ENCODE data around the gene CDHR3.

DNA sequence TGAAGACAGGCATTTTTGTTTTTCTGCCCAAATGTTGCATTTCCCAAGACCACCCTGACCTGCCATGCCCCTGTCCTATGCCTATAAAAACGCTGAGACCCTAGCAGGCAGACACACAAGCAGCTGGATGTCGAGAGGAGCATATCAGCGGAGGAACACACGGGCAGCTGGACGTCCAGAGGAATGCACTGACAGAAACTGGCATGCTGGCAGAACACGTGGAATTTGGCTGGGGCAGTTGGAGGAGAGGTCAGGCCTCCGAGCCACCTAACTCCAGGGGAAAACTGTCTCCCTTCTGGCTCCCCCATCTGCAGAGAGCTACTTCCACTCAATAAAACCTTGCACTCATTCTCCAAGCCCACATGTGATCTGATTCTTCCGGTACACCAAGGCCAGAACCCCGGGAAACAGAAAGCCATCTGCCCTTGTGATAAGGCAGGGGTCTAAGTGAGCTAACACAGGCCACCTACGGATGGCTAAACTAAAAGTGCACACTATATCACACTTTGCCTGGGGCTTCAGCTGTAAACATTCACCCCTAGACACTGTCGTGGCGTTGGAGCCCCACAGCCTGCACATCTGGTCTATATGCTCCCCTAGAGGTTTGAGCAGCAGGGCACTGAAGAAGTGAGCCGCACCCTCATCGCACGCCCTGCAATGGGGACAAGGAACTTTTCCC lies 10.0 kb upstream of the CDHR3 start:
- no peak for TF ChIP-seq SP1 (CRISPR knock-in tag; conservative IDR thresholded peaks at IDR 0.05)
- TF ChIP-seq CREM (CRISPR knock-in tag; IDR thresholded peaks at IDR 0.05), result no peak
- TF ChIP-seq, protein P1, sequence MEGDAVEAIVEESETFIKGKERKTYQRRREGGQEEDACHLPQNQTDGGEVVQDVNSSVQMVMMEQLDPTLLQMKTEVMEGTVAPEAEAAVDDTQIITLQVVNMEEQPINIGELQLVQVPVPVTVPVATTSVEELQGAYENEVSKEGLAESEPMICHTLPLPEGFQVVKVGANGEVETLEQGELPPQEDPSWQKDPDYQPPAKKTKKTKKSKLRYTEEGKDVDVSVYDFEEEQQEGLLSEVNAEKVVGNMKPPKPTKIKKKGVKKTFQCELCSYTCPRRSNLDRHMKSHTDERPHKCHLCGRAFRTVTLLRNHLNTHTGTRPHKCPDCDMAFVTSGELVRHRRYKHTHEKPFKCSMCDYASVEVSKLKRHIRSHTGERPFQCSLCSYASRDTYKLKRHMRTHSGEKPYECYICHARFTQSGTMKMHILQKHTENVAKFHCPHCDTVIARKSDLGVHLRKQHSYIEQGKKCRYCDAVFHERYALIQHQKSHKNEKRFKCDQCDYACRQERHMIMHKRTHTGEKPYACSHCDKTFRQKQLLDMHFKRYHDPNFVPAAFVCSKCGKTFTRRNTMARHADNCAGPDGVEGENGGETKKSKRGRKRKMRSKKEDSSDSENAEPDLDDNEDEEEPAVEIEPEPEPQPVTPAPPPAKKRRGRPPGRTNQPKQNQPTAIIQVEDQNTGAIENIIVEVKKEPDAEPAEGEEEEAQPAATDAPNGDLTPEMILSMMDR (IDR thresholded peaks at IDR 0.05), result no peak
- TF ChIP-seq SOX15 (CRISPR knock-in tag; IDR thresholded peaks at IDR 0.05), result no peak
